HepG2 (cell line): ENCODE measurements around the gene BAG5. TPM values are rescaled to one million over a fixed set of nuclear protein-coding genes. Genes with fewer than 3 reads are reported as not detected.

Experiments
- IRF2 ChIP-seq: IDR thresholded peaks from 2 replicates; pipeline ENCODE4 v1.6.1; 2018; ENCODE audit warnings: missing genetic modification reagents, missing compliant biosample characterization
- MTA1 ChIP-seq: sonication (generic); formaldehyde crosslinking; IDR thresholded peaks from 2 replicates; pipeline ENCODE4 v1.4.0; 2020; ENCODE audit warnings: missing genetic modification reagents, mild to moderate bottlenecking, borderline replicate concordance
- PAX8 ChIP-seq: sonication (generic); formaldehyde crosslinking; IDR thresholded peaks from 2 replicates; pipeline ENCODE4 v1.8.0; 2022; ENCODE audit warnings: mild to moderate bottlenecking, missing genetic modification reagents, borderline replicate concordance
- RAD51 ChIP-seq: fragments of 450-650 bp; IDR thresholded peaks from 2 replicates; pipeline ENCODE4 v1.6.1; 2016; ENCODE audit warnings: borderline replicate concordance
- SUZ12 ChIP-seq: fragments of 150-350 bp; IDR thresholded peaks from 2 replicates; pipeline ENCODE4 v1.6.1; 2014; ENCODE audit warnings: low read depth, low read length
- ZFP90 ChIP-seq: sonication (generic); formaldehyde crosslinking; IDR thresholded peaks from 2 replicates; pipeline ENCODE4 v1.8.0; 2022; ENCODE audit warnings: missing genetic modification reagents, mild to moderate bottlenecking, inconsistent platforms, borderline replicate concordance
- ZNF335 ChIP-seq: sonication (generic); formaldehyde crosslinking; IDR thresholded peaks from 2 replicates; pipeline ENCODE4 v1.4.0; 2020; ENCODE audit warnings: missing genetic modification reagents
- ZNF556 ChIP-seq: sonication (generic); formaldehyde crosslinking; IDR thresholded peaks from 2 replicates; pipeline ENCODE4 v1.4.0; 2020; ENCODE audit warnings: mild to moderate bottlenecking, missing genetic modification reagents, borderline replicate concordance
- ZNF605 ChIP-seq: sonication (generic); formaldehyde crosslinking; IDR thresholded peaks from 2 replicates; pipeline ENCODE4 v1.8.0; 2022; ENCODE audit warnings: mild to moderate bottlenecking, missing genetic modification reagents
- ZNF644 ChIP-seq: IDR thresholded peaks from 2 replicates; pipeline ENCODE4 v1.6.1; 2016; ENCODE audit warnings: low read depth
- polyA plus RNA-seq, 8 experiments: library from polyadenylated mRNA; depleted of rRNA in 3 of 8; stranded (reverse) in 7 of 8; unstranded in 1 of 8; fragments of >200 nt; fragmentation: Illumina TruSeq in 4 of 8; extraction: Trizol in 4 of 8; gene quantifications; 2 replicates each; pipeline versions ENCODE4 v1.2.1 to v1.2.3, GENCODE V29; 2011 to 2016; ENCODE audit warnings: low read depth in 4 of 8, missing spikeins in 1 of 8, mixed read lengths in 1 of 8; ENCODE audit not compliant: insufficient read depth in 1 of 8
- total RNA-seq, 5 experiments: library from RNA; depleted of rRNA; stranded (reverse); fragments of >200 nt; fragmentation: Illumina TruSeq; extraction: Trizol; gene quantifications; 2 replicates each; pipeline ENCODE4 v1.2.3, GENCODE V29; 2016; ENCODE audit warnings: low read depth in 1 of 5
- TF ChIP-seq, protein P1 (sequence below): sonication (generic); formaldehyde crosslinking; IDR thresholded peaks from 2 replicates; pipeline ENCODE4 v1.4.0; 2020; ENCODE audit warnings: missing genetic modification reagents
- TF ChIP-seq, protein P2 (sequence below): sonication (generic); formaldehyde crosslinking; IDR thresholded peaks from 2 replicates; pipeline ENCODE4 v1.8.1; 2022; ENCODE audit warnings: low read depth, mild to moderate bottlenecking, missing genetic modification reagents
- TF ChIP-seq, protein P3 (sequence below): sonication (generic); formaldehyde crosslinking; IDR thresholded peaks from 2 replicates; pipeline ENCODE4 v1.4.0; 2020; ENCODE audit warnings: mild to moderate bottlenecking, missing genetic modification reagents

BAG5 gene
- total and polyA plus RNA-seq, 2 of the 13 experiments (the other 11 are each of a cell fraction or from before 2014, with no cell fraction given) = 3.5 to 21.0 TPM

DNA sequence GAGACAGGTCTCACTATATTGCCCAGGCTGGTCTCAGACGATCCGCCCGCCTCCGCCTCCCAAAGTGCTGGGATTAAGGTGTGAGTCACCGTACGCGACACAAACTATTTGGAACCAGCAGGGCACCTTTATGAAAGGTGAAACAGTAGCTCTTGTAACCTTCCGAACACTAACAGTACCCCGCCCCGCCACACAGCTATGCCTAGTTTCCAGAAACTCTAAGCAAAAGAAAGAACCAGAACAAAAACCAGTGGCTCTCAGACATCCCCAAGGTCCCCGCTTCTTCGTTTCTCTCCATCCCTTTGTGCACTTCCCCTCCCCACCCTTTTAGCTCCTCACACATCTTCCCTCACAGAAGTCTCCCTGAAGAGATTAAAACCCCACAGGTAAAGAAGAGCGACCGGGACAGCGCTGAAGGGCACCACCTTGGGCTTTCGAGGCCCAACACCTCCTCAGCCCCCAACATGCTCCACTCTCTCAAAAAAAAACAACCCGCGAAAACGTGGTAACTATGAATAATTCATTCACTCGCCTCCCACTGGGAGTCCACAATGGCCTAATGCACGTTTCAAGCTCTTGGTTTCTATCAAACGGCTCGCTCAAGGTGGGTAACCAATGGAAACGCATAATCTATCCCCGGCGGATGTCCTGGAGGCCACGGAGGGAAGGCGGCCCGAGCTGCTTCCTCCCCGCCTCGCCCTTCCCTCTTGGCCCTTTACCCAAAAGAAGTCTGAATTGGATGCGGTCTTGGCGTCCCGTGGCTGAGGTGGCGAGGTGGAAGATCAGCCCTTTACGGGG is 877 bp downstream of the BAG5 start (continued):
- TF ChIP-seq ZNF644 (CRISPR knock-in tag) = no peak
- no peak for TF ChIP-seq ZNF605 (CRISPR knock-in tag)
- TF ChIP-seq, protein P1, sequence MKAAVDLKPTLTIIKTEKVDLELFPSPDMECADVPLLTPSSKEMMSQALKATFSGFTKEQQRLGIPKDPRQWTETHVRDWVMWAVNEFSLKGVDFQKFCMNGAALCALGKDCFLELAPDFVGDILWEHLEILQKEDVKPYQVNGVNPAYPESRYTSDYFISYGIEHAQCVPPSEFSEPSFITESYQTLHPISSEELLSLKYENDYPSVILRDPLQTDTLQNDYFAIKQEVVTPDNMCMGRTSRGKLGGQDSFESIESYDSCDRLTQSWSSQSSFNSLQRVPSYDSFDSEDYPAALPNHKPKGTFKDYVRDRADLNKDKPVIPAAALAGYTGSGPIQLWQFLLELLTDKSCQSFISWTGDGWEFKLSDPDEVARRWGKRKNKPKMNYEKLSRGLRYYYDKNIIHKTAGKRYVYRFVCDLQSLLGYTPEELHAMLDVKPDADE (CRISPR knock-in tag) = 0 out of 2 replicates have a peak, but pooled peaks have one; percentile 3
- TF ChIP-seq, protein P2, sequence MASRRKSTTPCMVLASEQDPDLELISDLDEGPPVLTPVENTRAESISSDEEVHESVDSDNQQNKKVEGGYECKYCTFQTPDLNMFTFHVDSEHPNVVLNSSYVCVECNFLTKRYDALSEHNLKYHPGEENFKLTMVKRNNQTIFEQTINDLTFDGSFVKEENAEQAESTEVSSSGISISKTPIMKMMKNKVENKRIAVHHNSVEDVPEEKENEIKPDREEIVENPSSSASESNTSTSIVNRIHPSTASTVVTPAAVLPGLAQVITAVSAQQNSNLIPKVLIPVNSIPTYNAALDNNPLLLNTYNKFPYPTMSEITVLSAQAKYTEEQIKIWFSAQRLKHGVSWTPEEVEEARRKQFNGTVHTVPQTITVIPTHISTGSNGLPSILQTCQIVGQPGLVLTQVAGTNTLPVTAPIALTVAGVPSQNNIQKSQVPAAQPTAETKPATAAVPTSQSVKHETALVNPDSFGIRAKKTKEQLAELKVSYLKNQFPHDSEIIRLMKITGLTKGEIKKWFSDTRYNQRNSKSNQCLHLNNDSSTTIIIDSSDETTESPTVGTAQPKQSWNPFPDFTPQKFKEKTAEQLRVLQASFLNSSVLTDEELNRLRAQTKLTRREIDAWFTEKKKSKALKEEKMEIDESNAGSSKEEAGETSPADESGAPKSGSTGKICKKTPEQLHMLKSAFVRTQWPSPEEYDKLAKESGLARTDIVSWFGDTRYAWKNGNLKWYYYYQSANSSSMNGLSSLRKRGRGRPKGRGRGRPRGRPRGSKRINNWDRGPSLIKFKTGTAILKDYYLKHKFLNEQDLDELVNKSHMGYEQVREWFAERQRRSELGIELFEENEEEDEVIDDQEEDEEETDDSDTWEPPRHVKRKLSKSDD (CRISPR knock-in tag) = no peak
- no peak for TF ChIP-seq RAD51
- no peak for TF ChIP-seq ZNF556 (CRISPR knock-in tag)
- TF ChIP-seq, protein P3, sequence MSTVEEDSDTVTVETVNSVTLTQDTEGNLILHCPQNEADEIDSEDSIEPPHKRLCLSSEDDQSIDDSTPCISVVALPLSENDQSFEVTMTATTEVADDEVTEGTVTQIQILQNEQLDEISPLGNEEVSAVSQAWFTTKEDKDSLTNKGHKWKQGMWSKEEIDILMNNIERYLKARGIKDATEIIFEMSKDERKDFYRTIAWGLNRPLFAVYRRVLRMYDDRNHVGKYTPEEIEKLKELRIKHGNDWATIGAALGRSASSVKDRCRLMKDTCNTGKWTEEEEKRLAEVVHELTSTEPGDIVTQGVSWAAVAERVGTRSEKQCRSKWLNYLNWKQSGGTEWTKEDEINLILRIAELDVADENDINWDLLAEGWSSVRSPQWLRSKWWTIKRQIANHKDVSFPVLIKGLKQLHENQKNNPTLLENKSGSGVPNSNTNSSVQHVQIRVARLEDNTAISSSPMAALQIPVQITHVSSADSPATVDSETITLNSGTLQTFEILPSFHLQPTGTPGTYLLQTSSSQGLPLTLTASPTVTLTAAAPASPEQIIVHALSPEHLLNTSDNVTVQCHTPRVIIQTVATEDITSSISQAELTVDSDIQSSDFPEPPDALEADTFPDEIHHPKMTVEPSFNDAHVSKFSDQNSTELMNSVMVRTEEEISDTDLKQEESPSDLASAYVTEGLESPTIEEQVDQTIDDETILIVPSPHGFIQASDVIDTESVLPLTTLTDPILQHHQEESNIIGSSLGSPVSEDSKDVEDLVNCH (CRISPR knock-in tag) = 0 out of 2 replicates have a peak, but pooled peaks have one; percentile 43
- TF ChIP-seq IRF2 (CRISPR knock-in tag) = no peak
- peak; percentile 55; the same call in 1 of the 2 replicates for TF ChIP-seq MTA1 (CRISPR knock-in tag)
- no peak for TF ChIP-seq PAX8 (CRISPR knock-in tag)
- no peak for TF ChIP-seq ZFP90 (CRISPR knock-in tag)
- TF ChIP-seq ZNF335 (CRISPR knock-in tag) = no peak
- TF ChIP-seq SUZ12 = no peak
